ENCODE measurements around the gene AZGP1. TPM values are rescaled to one million over a fixed set of nuclear protein-coding genes. Genes with fewer than 3 reads are reported as not detected.
"Not testable (repeated sequence)": the region's sequence is repeated elsewhere in the genome, so short reads cannot be mapped to it uniquely, and the experiment has no call there.

Gene AZGP1
- total RNA-seq, 2 donors from 2014 or later, result 1,167 to 4,716 TPM

- intact Hi-C loops (cut with DNase I), result no loop called here
- TF ChIP-seq CTCF (IDR thresholded peaks at IDR 0.05), result no peak
- TF ChIP-seq POLR2AphosphoS5 (IDR thresholded peaks at IDR 0.05), result no peak
- no peak for TF ChIP-seq POLR2A (IDR thresholded peaks at IDR 0.05)
- peaks cover 5% of the 10 kb centered on the region for H3K4me1 ChIP-seq (replicated peaks)
- no peak overlapping the region for H3K4me3 ChIP-seq
- H3K27ac ChIP-seq, result no peak overlapping the region
- H3K9me3 ChIP-seq, result no peaks in the 10 kb centered on the region
- 74% methylated on average over 9 of the region's 9 CpGs for WGBS
- no peaks in the 10 kb centered on the region for H3K27me3 ChIP-seq (replicated peaks; ENCODE audit: insufficient read depth)
- no peak for DNase-seq (ENCODE audit: low spot score)
- no peaks in the 10 kb centered on the region for H3K36me3 ChIP-seq
Observed at GRCh38 chr7:99958564-99959227, 17.1 kb downstream of the AZGP1 start.

GRCh38 chr7:99955247-99955646 lies 20.6 kb downstream of the AZGP1 start:
- Histone ChIP-seq H3K27ac (peak overlapping the region; percentile 60 to 73), H3K4me1 (replicated peaks) (peaks cover 5% of the 10 kb centered on the region), H3K36me3 (no peaks in the 10 kb centered on the region), H3K27me3 (replicated peaks; ENCODE audit: insufficient read depth) (no peaks in the 10 kb centered on the region), H3K9me3 (no peaks in the 10 kb centered on the region), H3K4me3 (no peak overlapping the region)
- 76% methylated on average over 6 of the region's 6 CpGs for WGBS
- intact Hi-C loops (cut with DNase I), result no loop called here
- no peak for DNase-seq (ENCODE audit: low spot score)
- TF ChIP-seq POLR2AphosphoS5 (IDR thresholded peaks at IDR 0.05) (no peak), CTCF (IDR thresholded peaks at IDR 0.05) (no peak), POLR2A (IDR thresholded peaks at IDR 0.05) (no peak)

GRCh38 chr7:99954643-99955042 lies 21.2 kb downstream of the AZGP1 start:
- H3K9me3 ChIP-seq; H3K36me3 ChIP-seq; H3K27me3 ChIP-seq (replicated peaks; ENCODE audit: insufficient read depth); DNase-seq (ENCODE audit: low spot score); intact Hi-C loops (cut with DNase I); H3K4me1 ChIP-seq (replicated peaks); H3K4me3 ChIP-seq: not testable (repeated sequence)
- WGBS, result 93% methylated on average over 7 of the region's 7 CpGs
- peak overlapping the region; percentile 60 to 73 for H3K27ac ChIP-seq

- intact Hi-C loops (cut with DNase I), result no loop called here
- TF ChIP-seq POLR2A (IDR thresholded peaks at IDR 0.05), result no peak
- TF ChIP-seq POLR2AphosphoS5 (IDR thresholded peaks at IDR 0.05), result peak; percentile 91
- DNase-seq (ENCODE audit: low spot score), result peak; percentile 85
- Histone ChIP-seq H3K27me3 (replicated peaks; ENCODE audit: insufficient read depth) (no peaks in the 10 kb centered on the region), H3K4me1 (replicated peaks) (peaks cover 8% of the 10 kb centered on the region), H3K36me3 (no peaks in the 10 kb centered on the region), H3K4me3 (no peak overlapping the region), H3K9me3 (no peaks in the 10 kb centered on the region), H3K27ac (peak overlapping the region; percentile 55 to 75)
- 60% methylated on average over 3 of the region's 3 CpGs for WGBS
Observed at GRCh38 chr7:99953649-99954048, 22.2 kb downstream of the AZGP1 start.

GRCh38 chr7:99952649-99953048 lies 23.2 kb downstream of the AZGP1 start:
- peak overlapping the region in 1 of 2 donors; percentile 55 for H3K27ac ChIP-seq
- H3K4me1 ChIP-seq (replicated peaks); H3K4me3 ChIP-seq; H3K36me3 ChIP-seq; H3K9me3 ChIP-seq; H3K27me3 ChIP-seq (replicated peaks; ENCODE audit: insufficient read depth); DNase-seq (ENCODE audit: low spot score); intact Hi-C loops (cut with DNase I): not testable (repeated sequence)
- 69% methylated on average over 4 of the region's 4 CpGs for WGBS

- H3K9me3 ChIP-seq; intact Hi-C loops (cut with DNase I); H3K27me3 ChIP-seq (replicated peaks; ENCODE audit: insufficient read depth); DNase-seq (ENCODE audit: low spot score); H3K4me3 ChIP-seq; H3K4me1 ChIP-seq (replicated peaks); H3K36me3 ChIP-seq: not testable (repeated sequence)
- 92% methylated on average over 6 of the region's 6 CpGs for WGBS
- H3K27ac ChIP-seq, result peak overlapping the region in 1 of 2 donors; percentile 79
Observed at GRCh38 chr7:99950819-99951218, 25.0 kb downstream of the AZGP1 start.

- H3K27me3 ChIP-seq (replicated peaks; ENCODE audit: insufficient read depth), result no peaks in the 10 kb centered on the region
Observed at GRCh38 chr7:99949645-99950228, 26.1 kb downstream of the AZGP1 start.

More at GRCh38 chr7:99949645-99950228, 26.1 kb downstream of the AZGP1 start:
- DNase-seq (ENCODE audit: low spot score), result peak; percentile 65
- no peak overlapping the region for H3K4me3 ChIP-seq
- TF ChIP-seq POLR2AphosphoS5 (IDR thresholded peaks at IDR 0.05) (peak; percentile 93), POLR2A (IDR thresholded peaks at IDR 0.05) (no peak), CTCF (IDR thresholded peaks at IDR 0.05) (peak; percentile 19 to 81 (median 62))
- peak overlapping the region; percentile 58 to 79 for H3K27ac ChIP-seq
- no peaks in the 10 kb centered on the region for H3K9me3 ChIP-seq
- 16% methylated on average over 3 of the region's 3 CpGs for WGBS
- H3K4me1 ChIP-seq (replicated peaks), result peaks cover 3% of the 10 kb centered on the region
- no peaks in the 10 kb centered on the region for H3K36me3 ChIP-seq
- intact Hi-C loops (cut with DNase I), result no loop called here
